Mesothelial cell of epicardium (in vitro differentiated cells): ENCODE results near the gene PIK3CA. TPM values are rescaled to one million over a fixed set of nuclear protein-coding genes. Genes with fewer than 3 reads are reported as not detected.

ENCODE experiments used
- DNase-seq, 2 experiments: peaks; one replicate each; pipeline ENCODE4 v3.0.0; 2021; ENCODE audit warnings: low spot score in 2 of 2; ENCODE audit not compliant: unreplicated experiment in 2 of 2
- H3K27ac Mint-ChIP-seq: 2 replicates; pipeline ENCODE4 v1.8.0; 2021; ENCODE audit warnings: mixed read lengths
- H3K27me3 Mint-ChIP-seq: 2 replicates; pipeline ENCODE4 v1.8.0; 2021; ENCODE audit warnings: low read depth, mixed read lengths
- H3K36me3 Mint-ChIP-seq: 2 replicates; pipeline ENCODE4 v1.8.0; 2021; ENCODE audit warnings: mixed read lengths
- H3K4me1 Mint-ChIP-seq: 2 replicates; pipeline ENCODE4 v1.8.0; 2021; ENCODE audit warnings: mixed read lengths
- H3K4me3 Mint-ChIP-seq: 2 replicates; pipeline ENCODE4 v1.8.0; 2021; ENCODE audit warnings: mild to moderate bottlenecking, moderate library complexity, mixed read lengths
- H3K9me3 Mint-ChIP-seq: 2 replicates; pipeline ENCODE4 v1.8.0; 2021; ENCODE audit warnings: mixed read lengths
- total RNA-seq: library from RNA; stranded (reverse); gene quantifications from 3 replicates; pipeline ENCODE4 v1.2.1, GENCODE V29; 2021
- TF ChIP-seq, protein P1 (sequence below): fragments of 200-600 bp; sonication (generic); IDR thresholded peaks from one replicate; pipeline ENCODE4 v1.5.0; 2021; ENCODE audit warnings: antibody characterized with exemption; ENCODE audit not compliant: unreplicated experiment

PIK3CA gene
- total RNA-seq, 1 donor from 2014 or later: 22.4 TPM

DNA sequence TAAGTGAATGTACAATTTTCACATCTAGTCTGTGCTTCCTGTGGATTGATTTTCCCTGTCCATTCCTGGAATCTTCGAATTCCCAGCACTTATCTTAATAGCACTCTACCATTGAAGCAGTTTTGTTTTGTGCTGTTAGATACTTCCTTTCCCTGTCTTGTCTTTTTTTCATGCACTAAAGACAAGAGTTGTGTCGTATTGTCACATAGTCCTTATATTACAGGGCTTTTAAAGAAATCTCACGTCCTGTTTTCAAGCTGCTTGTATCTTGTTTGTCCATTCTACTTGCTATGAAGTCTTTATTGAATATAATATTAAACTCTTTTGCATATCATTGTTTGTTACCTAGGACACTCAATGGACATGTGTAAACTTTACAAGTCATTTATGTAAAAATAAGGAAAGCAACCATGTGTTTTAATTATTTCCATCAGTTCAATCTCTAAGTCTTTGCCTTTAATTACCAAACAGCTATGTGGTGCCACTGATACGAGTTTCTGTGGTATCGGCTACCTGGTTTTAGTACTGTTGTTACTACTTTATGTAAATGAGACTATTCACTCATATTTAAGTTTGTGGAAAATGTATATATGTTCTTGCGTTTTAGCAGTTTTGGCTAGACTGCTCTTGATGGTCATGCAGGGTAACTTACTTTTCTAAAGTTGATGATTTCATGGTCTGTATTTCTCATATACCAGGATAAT, 10.3 kb downstream of the PIK3CA start:
- Mint-ChIP-seq H3K9me3 (no peaks in the 10 kb centered on the region), H3K27ac (no peak overlapping the region), H3K4me3 (no peak overlapping the region), H3K36me3 (no peaks in the 10 kb centered on the region), H3K4me1 (peaks cover 29% of the 10 kb centered on the region), H3K27me3 (no peaks in the 10 kb centered on the region)
- TF ChIP-seq, protein P1, sequence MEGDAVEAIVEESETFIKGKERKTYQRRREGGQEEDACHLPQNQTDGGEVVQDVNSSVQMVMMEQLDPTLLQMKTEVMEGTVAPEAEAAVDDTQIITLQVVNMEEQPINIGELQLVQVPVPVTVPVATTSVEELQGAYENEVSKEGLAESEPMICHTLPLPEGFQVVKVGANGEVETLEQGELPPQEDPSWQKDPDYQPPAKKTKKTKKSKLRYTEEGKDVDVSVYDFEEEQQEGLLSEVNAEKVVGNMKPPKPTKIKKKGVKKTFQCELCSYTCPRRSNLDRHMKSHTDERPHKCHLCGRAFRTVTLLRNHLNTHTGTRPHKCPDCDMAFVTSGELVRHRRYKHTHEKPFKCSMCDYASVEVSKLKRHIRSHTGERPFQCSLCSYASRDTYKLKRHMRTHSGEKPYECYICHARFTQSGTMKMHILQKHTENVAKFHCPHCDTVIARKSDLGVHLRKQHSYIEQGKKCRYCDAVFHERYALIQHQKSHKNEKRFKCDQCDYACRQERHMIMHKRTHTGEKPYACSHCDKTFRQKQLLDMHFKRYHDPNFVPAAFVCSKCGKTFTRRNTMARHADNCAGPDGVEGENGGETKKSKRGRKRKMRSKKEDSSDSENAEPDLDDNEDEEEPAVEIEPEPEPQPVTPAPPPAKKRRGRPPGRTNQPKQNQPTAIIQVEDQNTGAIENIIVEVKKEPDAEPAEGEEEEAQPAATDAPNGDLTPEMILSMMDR: no peak
- DNase-seq: no peak

DNA sequence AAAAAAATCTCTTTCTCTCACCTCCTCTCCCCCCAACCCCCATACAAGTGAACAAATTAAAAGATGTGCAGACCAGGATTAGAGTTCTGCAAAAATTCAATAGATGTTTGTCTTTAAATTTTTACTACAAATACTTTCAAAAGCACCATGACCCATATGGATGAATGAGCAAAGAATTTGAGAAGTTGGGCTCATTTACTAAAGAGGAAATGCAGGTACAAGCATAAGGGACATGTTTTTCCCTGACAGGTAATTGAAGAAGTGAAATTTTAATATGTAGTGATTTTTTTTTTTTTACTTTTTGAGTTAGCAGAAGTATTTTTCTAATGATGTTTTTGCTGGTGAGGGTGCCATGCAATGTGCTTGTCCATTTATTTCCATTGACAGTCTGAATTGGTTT, 15.3 kb downstream of the PIK3CA start:
- H3K9me3 Mint-ChIP-seq: peaks cover 7% of the 10 kb centered on the region
- TF ChIP-seq, protein P1: no peak
- no peaks in the 10 kb centered on the region for H3K27me3 Mint-ChIP-seq
- no peaks in the 10 kb centered on the region for H3K36me3 Mint-ChIP-seq
- no peak overlapping the region for H3K4me3 Mint-ChIP-seq
- no peak for DNase-seq
- peaks cover 8% of the 10 kb centered on the region for H3K4me1 Mint-ChIP-seq
- no peak overlapping the region for H3K27ac Mint-ChIP-seq

DNA sequence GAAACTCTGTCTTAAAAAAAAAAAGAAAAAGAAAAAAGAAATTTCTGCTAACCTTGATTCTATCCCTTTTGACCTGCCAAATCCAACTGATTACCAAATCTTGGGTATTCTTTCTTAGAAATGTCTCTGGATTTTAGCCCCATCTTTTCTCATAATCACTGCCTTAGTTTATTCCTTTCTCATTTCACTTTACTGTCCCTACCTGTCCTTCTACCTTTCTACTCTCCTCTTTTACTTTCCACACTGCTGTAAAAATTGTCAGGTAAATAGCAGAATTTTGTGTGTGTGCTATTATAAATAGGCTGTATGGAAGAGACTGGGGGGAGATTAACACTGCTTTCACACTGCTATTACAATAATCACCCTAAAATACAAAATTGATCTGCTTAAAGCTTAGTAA, 16.7 kb downstream of the PIK3CA start:
- Mint-ChIP-seq H3K36me3 (peaks cover 6% of the 10 kb centered on the region), H3K4me1 (no peaks in the 10 kb centered on the region), H3K4me3 (no peak overlapping the region), H3K27me3 (no peaks in the 10 kb centered on the region), H3K27ac (no peak overlapping the region), H3K9me3 (peaks cover 20% of the 10 kb centered on the region)
- no peak for DNase-seq
- TF ChIP-seq, protein P1: no peak

DNA sequence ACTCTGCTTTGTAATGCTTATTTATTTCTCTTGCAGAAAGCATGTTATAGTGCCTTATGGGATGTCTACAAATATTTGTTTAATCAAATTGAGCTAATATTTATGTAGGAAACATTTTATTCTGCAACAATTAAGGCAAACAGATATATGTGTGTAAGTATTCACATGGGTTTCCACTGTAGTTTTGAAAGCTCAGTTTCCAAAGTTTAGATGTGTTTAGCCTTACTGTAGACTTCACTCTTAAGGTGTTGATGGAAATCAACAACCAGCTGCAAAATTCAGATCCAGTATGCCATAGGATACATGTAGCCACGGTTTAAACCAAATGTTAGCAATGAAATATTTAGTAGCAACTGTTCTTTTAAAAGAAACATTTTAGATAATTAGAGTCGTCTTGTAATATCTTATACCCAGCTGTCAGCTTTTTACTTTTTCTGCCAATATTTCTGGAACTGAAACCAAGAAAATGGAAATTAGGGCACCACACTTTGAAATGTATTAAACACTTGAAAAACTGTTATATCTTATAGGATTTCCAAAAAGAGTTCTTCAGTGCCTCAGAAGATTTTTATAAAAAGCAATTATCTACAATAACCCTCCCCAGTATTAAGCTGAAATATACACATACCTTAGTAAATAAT, 18.5 kb downstream of the PIK3CA start:
- peaks cover 35% of the 10 kb centered on the region for H3K9me3 Mint-ChIP-seq
- peaks cover 16% of the 10 kb centered on the region for H3K36me3 Mint-ChIP-seq
- DNase-seq: no peak
- TF ChIP-seq, protein P1: no peak
- no peaks in the 10 kb centered on the region for H3K27me3 Mint-ChIP-seq
- H3K27ac Mint-ChIP-seq: no peak overlapping the region
- no peaks in the 10 kb centered on the region for H3K4me1 Mint-ChIP-seq
- H3K4me3 Mint-ChIP-seq: no peak overlapping the region

DNA sequence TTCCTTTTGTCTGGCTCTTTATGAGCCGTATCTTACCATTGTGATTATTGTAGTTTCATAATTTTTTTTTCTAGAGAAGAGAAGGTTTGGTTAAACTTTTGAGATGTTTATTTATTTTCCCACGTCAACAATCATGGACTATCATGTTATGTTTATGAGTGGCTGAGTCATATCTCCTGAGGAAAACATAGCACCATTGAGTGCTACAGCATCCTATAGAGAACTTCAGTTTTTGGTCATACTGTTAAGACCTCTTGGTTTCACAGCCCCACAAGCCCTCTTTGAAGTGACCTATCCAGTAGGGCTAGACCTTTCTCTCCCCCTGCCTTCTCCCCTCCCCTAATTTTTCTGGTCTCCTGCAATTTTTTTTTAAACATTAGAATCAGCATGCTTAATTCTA, 20.8 kb downstream of the PIK3CA start:
- Mint-ChIP-seq H3K27ac (no peak overlapping the region), H3K27me3 (no peaks in the 10 kb centered on the region), H3K36me3 (peaks cover 19% of the 10 kb centered on the region), H3K9me3 (peaks cover 44% of the 10 kb centered on the region), H3K4me1 (no peaks in the 10 kb centered on the region), H3K4me3 (no peak overlapping the region)
- TF ChIP-seq, protein P1: no peak
- DNase-seq: no peak
